Measurements from ENCODE around the gene WDR93. TPM values are rescaled to one million over a fixed set of nuclear protein-coding genes. Genes with fewer than 3 reads are reported as not detected.

WDR93 gene
- total RNA-seq = not detected

DNA sequence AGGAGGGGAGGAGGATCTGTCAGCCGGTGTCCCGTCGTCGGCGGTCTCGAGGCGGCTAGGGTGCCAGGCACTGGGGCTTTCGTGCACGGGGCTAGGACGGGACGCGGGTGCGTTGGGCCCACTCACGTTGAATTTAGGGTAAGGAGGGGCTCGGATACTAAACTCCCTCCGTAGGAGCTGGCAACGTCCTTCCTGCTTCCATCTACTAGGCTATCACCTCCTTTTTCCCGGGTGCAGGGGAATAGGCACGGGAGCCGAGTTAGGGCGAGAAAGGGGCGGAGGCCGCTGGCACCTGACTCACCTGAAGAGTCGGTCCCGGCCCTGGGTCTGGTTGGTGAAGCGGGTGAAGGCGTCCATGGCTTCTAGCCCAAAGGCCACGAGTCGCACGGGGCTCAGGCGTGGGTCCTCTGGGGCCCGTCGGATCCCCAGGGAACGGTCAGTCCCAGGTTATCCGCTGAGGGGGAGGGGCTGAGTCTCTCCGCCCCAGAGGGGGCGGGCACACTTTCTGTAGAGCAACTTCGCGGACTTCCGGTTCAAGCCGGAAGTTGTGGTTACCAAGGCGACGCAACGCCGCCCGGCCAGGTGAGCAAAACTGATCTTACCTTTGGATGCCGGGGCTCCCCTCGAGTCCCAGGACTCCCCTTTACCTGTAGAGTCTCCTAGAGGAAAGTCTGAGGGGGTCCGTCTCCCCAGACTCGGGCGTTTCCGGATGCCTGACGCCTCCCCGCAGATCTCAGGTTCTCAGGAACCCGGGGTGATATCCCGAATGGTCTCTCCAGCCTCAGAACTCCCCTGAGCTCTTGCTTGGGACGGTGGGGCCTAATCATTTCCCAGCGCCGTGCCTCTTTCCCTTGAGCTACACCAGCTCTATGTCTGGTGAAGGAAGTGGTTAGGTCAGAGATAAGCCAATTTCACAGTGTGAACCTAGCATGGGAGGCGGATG lies at the start of gene WDR93, which contains the start of gene PEX11A:
TSS of gene WDR93 (plus strand) at position 536 of the 943 bp plus-strand sequence. CDS start 10,936 bp downstream, outside the sequence.
TSS of gene PEX11A (minus strand) at position 479 of the 943 bp plus-strand sequence. CDS start at position 357, 122 bp downstream.
- peak within 1 kb of the TSS; percentile 41 to 95 (median 81) for H3K4me3 ChIP-seq
- H3K4me1 ChIP-seq = peaks cover 5 to 30% (median 19%) of the 10 kb centered on the region in 3 donors
- DNase-seq = peak; percentile 18
- H3K27ac ChIP-seq = peak within 1 kb of the TSS; percentile 60 to 89 (median 72)
- peak in 2 of 4 donors; percentile 12 to 44 for TF ChIP-seq POLR2A (IDR thresholded peaks at IDR 0.05)
- TF ChIP-seq, protein P1, sequence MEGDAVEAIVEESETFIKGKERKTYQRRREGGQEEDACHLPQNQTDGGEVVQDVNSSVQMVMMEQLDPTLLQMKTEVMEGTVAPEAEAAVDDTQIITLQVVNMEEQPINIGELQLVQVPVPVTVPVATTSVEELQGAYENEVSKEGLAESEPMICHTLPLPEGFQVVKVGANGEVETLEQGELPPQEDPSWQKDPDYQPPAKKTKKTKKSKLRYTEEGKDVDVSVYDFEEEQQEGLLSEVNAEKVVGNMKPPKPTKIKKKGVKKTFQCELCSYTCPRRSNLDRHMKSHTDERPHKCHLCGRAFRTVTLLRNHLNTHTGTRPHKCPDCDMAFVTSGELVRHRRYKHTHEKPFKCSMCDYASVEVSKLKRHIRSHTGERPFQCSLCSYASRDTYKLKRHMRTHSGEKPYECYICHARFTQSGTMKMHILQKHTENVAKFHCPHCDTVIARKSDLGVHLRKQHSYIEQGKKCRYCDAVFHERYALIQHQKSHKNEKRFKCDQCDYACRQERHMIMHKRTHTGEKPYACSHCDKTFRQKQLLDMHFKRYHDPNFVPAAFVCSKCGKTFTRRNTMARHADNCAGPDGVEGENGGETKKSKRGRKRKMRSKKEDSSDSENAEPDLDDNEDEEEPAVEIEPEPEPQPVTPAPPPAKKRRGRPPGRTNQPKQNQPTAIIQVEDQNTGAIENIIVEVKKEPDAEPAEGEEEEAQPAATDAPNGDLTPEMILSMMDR (IDR thresholded peaks at IDR 0.05) = no peak
- intact Hi-C loops (cut with DNase I) = no loop called here
- peaks cover 0 to 11% (median 0%) of the 10 kb centered on the region in 3 donors for H3K36me3 ChIP-seq
- 5 to 7% methylated on average over 10 to 13 of the region's 60 CpGs for WGBS, 2 donors
- no peaks in the 10 kb centered on the region for H3K9me3 ChIP-seq
- no peaks in the 10 kb centered on the region for H3K27me3 ChIP-seq

DNA sequence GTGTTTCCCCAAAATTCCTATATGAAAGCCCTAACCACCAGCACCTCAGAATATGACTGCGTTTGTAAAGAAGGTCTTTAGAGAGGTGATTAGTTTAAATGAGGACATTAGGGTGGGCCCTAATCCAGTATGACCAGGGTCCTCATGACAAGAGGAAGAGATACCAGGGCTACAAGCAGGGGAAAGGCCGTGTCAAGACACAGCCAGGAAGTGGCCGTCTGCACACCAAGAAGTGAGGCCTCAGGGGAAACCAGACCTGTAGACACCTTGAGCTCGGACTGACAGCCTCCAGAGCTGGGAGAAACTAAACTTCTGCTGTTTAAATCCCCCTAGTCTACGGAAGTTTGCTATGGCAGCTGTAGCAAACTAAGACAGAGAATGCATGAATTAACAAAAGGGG lies 49.6 kb upstream of the WDR93 start:
- DNase-seq = no peak
- no peak for TF ChIP-seq POLR2A (IDR thresholded peaks at IDR 0.05)
- TF ChIP-seq, protein P1 (IDR thresholded peaks at IDR 0.05) = no peak
- Histone ChIP-seq H3K27me3 (no peaks in the 10 kb centered on the region), H3K4me1 (no peaks in the 10 kb centered on the region), H3K9me3 (no peaks in the 10 kb centered on the region), H3K27ac (no peak overlapping the region), H3K4me3 (no peak overlapping the region), H3K36me3 (peaks cover 0 to 14% (median 0%) of the 10 kb centered on the region in 3 donors)
- 81 to 85% methylated on average over 5 of the region's 5 CpGs for WGBS, 2 donors
- intact Hi-C loops (cut with DNase I) = no loop called here

- H3K9me3 ChIP-seq = no peaks in the 10 kb centered on the region
- H3K4me3 ChIP-seq = no peak overlapping the region
- intact Hi-C loops (cut with DNase I) = no loop called here
- no peak for DNase-seq
- H3K27ac ChIP-seq = no peak overlapping the region
- WGBS, 2 donors = 91 to 95% methylated on average over 2 to 4 of the region's 16 CpGs
- H3K27me3 ChIP-seq = no peaks in the 10 kb centered on the region
- H3K4me1 ChIP-seq = peaks cover 0 to 3% (median 0%) of the 10 kb centered on the region in 3 donors
- H3K36me3 ChIP-seq = peaks cover 0 to 14% (median 0%) of the 10 kb centered on the region in 3 donors
- TF ChIP-seq, protein P1 (IDR thresholded peaks at IDR 0.05) = no peak
- no peak for TF ChIP-seq POLR2A (IDR thresholded peaks at IDR 0.05)
Measured at GRCh38 chr15:89642106-89642505, 48.5 kb upstream of the WDR93 start.

- peaks cover 0 to 4% (median 0%) of the 10 kb centered on the region in 4 donors for H3K27me3 ChIP-seq
- no peak overlapping the region for H3K27ac ChIP-seq
- H3K4me1 ChIP-seq = peaks cover 0 to 8% (median 0%) of the 10 kb centered on the region in 3 donors
- TF ChIP-seq, protein P1 (IDR thresholded peaks at IDR 0.05) = no peak
- TF ChIP-seq POLR2A (IDR thresholded peaks at IDR 0.05) = no peak
- H3K4me3 ChIP-seq = no peak overlapping the region
- peaks cover 0 to 14% (median 0%) of the 10 kb centered on the region in 3 donors for H3K36me3 ChIP-seq
- intact Hi-C loops (cut with DNase I) = no loop called here
- no peak for DNase-seq
- 89 to 91% methylated on average over 4 of the region's 8 CpGs for WGBS, 2 donors
- H3K9me3 ChIP-seq = no peaks in the 10 kb centered on the region
Measured at GRCh38 chr15:89645680-89646079, 44.9 kb upstream of the WDR93 start.
